Tibial nerve (tissue), 4 donors: ENCODE data around the gene TRIM9. TPM values are rescaled to one million over a fixed set of nuclear protein-coding genes. Genes with fewer than 3 reads are reported as not detected.
A peak's percentile ranks its signal among the peaks of the same experiment; 100 is the strongest.

Experiments used
- DNase-seq, 2 donors: peaks; one replicate each; pipeline ENCODE4 v3.0.0-alpha.2; 2019; ENCODE audit warnings: low spot score in 2 of 2
- H3K27ac ChIP-seq, 4 donors: fragments of 200-600 bp; sonication (generic) in 3 of 4; one replicate each; pipeline ENCODE4 v1.5.1; 2017 to 2019; ENCODE audit warnings: mild to moderate bottlenecking in 1 of 4
- H3K27me3 ChIP-seq, 2 donors: fragments of 200-600 bp; sonication (generic) in 1 of 2; one replicate each; pipeline versions ENCODE4 v1.5.1 to v1.6.0; 2017 to 2019
- H3K36me3 ChIP-seq, 3 donors: fragments of 200-600 bp; sonication (generic); one replicate each; pipeline ENCODE4 v1.5.1; 2018 to 2019
- H3K4me1 ChIP-seq, 4 donors: fragments of 200-600 bp; sonication (generic) in 3 of 4; one replicate each; pipeline ENCODE4 v1.5.1; 2017 to 2019
- H3K4me3 ChIP-seq, 4 donors: fragments of 200-600 bp; sonication (generic) in 3 of 4; one replicate each; pipeline ENCODE4 v1.5.1; 2017 to 2019; ENCODE audit warnings: mild to moderate bottlenecking in 1 of 4, moderate library complexity in 1 of 4
- H3K9me3 ChIP-seq, 4 donors: fragments of 200-600 bp; sonication (generic) in 3 of 4; one replicate each; pipeline ENCODE4 v1.5.1; 2017 to 2019
- EP300 ChIP-seq, 2 donors: sonication (generic); formaldehyde crosslinking; IDR thresholded peaks; one replicate each; pipeline ENCODE4 v1.6.1; 2017; ENCODE audit warnings: antibody characterized with exemption in 2 of 2, mild to moderate bottlenecking in 1 of 2
- POLR2A ChIP-seq, 2 donors: fragments of 450-650 bp; IDR thresholded peaks; one replicate each; pipeline ENCODE4 v1.6.1; 2017; ENCODE audit warnings: antibody characterized with exemption in 2 of 2, mild to moderate bottlenecking in 2 of 2, moderate library complexity in 2 of 2
- WGBS, 2 donors: methylation state at CpG; one replicate each; pipeline ENCODE4 v1.1.5; 2018; 5-methylcytosine and 5-hydroxymethylcytosine counted together
- total RNA-seq, 4 donors: library from RNA; depleted of rRNA; stranded (reverse); fragments of >200 nt; gene quantifications; one replicate each; pipeline ENCODE4 v1.1.0, GENCODE V29; 2016
- TF ChIP-seq, protein P1 (sequence below), 5 experiments: fragments of 200-600 bp in 3 of 5; fragments of 450-650 bp in 2 of 5; sonication (generic) in 3 of 5; IDR thresholded peaks; one replicate each; pipeline ENCODE4 v1.5.1; 2016 to 2019; ENCODE audit warnings: antibody characterized with exemption in 5 of 5, mild to moderate bottlenecking in 3 of 5, moderate library complexity in 2 of 5

TRIM9 gene
- total RNA-seq, 4 donors from 2014 or later: 0.87 to 5.9 (median 4.9) TPM

DNA sequence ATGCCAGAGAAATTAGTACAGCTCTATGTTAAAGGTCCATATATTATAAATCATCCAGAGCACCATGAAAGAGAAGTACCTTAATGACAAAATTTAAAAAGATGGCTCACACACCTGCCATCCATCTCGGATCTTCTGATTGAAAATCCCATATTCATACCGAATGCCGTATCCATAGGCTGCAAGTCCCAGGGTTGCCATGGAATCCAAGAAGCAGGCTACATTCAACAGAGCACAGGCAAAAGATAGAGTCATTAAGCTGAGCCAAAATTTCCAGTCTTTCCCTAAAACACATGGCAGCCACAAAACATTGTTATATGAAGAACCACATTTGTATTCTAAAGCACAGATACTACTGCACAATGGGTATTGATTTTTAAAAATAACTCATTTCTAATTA is 163.3 kb downstream of the TRIM9 start:
- Histone ChIP-seq H3K27ac (no peak overlapping the region), H3K27me3 (no peaks in the 10 kb centered on the region), H3K9me3 (no peaks in the 10 kb centered on the region), H3K4me3 (no peak overlapping the region), H3K4me1 (peaks cover 0 to 3% (median 0%) of the 10 kb centered on the region in 4 donors), H3K36me3 (peaks cover 0 to 87% (median 0%) of the 10 kb centered on the region in 3 donors)
- DNase-seq: no peak
- no peak for TF ChIP-seq EP300 (IDR thresholded peaks at IDR 0.05)
- TF ChIP-seq, protein P1, sequence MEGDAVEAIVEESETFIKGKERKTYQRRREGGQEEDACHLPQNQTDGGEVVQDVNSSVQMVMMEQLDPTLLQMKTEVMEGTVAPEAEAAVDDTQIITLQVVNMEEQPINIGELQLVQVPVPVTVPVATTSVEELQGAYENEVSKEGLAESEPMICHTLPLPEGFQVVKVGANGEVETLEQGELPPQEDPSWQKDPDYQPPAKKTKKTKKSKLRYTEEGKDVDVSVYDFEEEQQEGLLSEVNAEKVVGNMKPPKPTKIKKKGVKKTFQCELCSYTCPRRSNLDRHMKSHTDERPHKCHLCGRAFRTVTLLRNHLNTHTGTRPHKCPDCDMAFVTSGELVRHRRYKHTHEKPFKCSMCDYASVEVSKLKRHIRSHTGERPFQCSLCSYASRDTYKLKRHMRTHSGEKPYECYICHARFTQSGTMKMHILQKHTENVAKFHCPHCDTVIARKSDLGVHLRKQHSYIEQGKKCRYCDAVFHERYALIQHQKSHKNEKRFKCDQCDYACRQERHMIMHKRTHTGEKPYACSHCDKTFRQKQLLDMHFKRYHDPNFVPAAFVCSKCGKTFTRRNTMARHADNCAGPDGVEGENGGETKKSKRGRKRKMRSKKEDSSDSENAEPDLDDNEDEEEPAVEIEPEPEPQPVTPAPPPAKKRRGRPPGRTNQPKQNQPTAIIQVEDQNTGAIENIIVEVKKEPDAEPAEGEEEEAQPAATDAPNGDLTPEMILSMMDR (IDR thresholded peaks at IDR 0.05): no peak
- no peak for TF ChIP-seq POLR2A (IDR thresholded peaks at IDR 0.05)
- WGBS, 2 donors: 95 to 96% methylated on average over 3 of the region's 3 CpGs

DNA sequence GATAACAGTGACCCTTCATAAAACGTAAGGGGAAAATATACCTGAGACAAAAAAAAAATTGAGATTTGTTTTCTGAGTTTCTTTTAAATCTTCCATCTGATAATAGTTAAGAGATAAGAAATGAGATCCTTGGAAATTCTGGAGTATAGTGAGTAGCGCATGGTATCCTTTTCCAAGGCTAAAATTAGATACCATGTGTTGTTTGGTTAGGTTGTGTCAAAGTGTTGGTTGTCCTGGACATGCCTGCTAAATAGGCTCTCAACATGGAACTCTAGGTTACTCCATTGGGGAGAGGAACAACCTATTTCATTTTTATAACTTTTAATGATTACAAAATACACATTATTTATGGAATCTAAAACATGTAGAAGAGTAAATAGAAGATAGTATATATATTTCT is 165.4 kb downstream of the TRIM9 start:
- no peaks in the 10 kb centered on the region for H3K9me3 ChIP-seq
- H3K27me3 ChIP-seq: no peaks in the 10 kb centered on the region
- no peak overlapping the region for H3K27ac ChIP-seq
- TF ChIP-seq, protein P1 (IDR thresholded peaks at IDR 0.05): no peak
- no peak for TF ChIP-seq POLR2A (IDR thresholded peaks at IDR 0.05)
- TF ChIP-seq EP300 (IDR thresholded peaks at IDR 0.05): no peak
- no peaks in the 10 kb centered on the region for H3K4me1 ChIP-seq
- no peak overlapping the region for H3K4me3 ChIP-seq
- 66 to 95% methylated on average over 2 of the region's 2 CpGs for WGBS, 2 donors
- peaks cover 0 to 76% (median 0%) of the 10 kb centered on the region in 3 donors for H3K36me3 ChIP-seq
- DNase-seq: no peak

DNA sequence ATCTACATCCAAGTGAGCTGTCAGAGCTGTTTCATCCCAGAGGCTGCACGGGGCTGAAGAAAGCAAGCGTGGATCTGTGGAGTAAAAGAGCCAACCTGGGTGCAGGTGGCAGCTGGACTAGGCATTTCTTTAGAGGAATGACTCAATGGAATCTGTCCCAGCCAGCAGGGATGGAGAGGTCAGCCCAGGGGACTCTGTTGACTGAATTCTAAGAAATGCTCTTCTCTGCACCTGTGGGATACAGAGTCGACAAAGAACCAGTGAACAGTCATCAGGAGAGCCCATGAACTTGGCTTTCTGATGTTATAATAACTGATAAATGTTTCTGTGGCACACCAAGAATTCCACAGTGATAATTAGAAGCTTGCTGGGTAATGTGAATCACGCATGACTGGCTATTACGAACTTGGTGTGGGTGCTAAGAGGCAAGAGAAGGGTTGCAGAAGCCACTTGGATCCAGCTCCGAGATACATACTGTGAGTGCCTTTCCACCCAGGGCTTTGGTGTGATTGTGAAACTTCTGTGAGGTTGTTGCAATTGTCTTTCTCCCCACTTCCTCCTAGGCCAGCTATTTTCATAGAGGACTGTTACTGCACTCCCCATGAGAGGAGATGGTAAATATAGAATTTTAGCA is 166.8 kb downstream of the TRIM9 start:
- DNase-seq: peak in 1 of 2 donors; percentile 34
- TF ChIP-seq POLR2A (IDR thresholded peaks at IDR 0.05): no peak
- TF ChIP-seq EP300 (IDR thresholded peaks at IDR 0.05): peak; percentile 37 to 82
- Histone ChIP-seq H3K27ac (peak overlapping the region in 1 of 4 donors; percentile 63), H3K4me3 (no peak overlapping the region), H3K36me3 (peaks cover 0 to 80% (median 0%) of the 10 kb centered on the region in 3 donors), H3K27me3 (no peaks in the 10 kb centered on the region), H3K4me1 (no peaks in the 10 kb centered on the region), H3K9me3 (no peaks in the 10 kb centered on the region)
- WGBS, 2 donors: 82 to 91% methylated on average over 6 of the region's 6 CpGs

DNA sequence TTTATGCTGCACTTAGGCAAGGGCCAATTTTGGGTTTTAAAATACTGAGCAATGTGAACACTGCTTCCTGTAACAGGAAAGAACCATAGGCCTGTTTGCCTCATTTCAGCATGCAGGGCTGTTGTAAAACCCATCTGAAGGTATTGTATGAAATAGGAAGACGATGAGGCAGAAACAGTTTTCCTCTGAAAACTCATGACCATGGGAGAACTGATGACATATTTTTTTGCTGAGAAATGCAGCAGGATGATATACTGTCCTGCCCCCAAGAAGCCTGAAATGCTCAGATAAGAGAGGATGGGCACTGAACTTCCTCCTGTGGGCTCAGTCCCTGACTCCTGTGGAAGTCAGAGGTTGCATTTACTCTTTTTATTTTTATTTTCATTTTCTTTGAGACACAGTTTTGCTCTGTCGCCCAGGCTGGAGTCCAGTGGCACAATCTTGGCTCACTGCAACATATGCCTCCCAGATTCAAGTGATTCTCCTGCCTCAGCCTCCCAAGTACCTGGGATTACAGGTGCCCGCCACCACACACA is 168.0 kb downstream of the TRIM9 start:
- peak; percentile 24 to 76 for TF ChIP-seq EP300 (IDR thresholded peaks at IDR 0.05)
- TF ChIP-seq, protein P1 (IDR thresholded peaks at IDR 0.05): no peak
- no peak for TF ChIP-seq POLR2A (IDR thresholded peaks at IDR 0.05)
- H3K36me3 ChIP-seq: peaks cover 0 to 82% (median 0%) of the 10 kb centered on the region in 3 donors
- H3K4me1 ChIP-seq: no peaks in the 10 kb centered on the region
- H3K27ac ChIP-seq: peak overlapping the region in 2 of 4 donors; percentile 63 to 64
- WGBS, 2 donors: 80 to 85% methylated on average over 3 of the region's 3 CpGs
- H3K9me3 ChIP-seq: no peaks in the 10 kb centered on the region
- peak in 1 of 2 donors; percentile 15 for DNase-seq
- no peaks in the 10 kb centered on the region for H3K27me3 ChIP-seq
- no peak overlapping the region for H3K4me3 ChIP-seq

Other genes starting within 250 kb of the TRIM9 start
- not detected for gene ABHD12B, start 223.1 kb downstream of the TRIM9 start, total RNA-seq
- 100 to 1,000 TPM in 1 of 4 donors, 10 to 100 TPM in 3; 50.0 to 112 (median 74.3) TPM for gene PYGL, start 150.6 kb downstream of the TRIM9 start, total RNA-seq
- 10 to 100 TPM; 19.4 to 25.1 (median 20.9) TPM for gene TMX1, start 145.1 kb upstream of the TRIM9 start, total RNA-seq